Nephron (organoid): ENCODE results near the gene TAF8.

Source experiments
- H3K27ac Mint-ChIP-seq, 3 experiments: 2 replicates each; pipeline ENCODE4 v1.8.0; 2020; ENCODE audit warnings: mixed read lengths in 3 of 3, mild to moderate bottlenecking in 2 of 3, moderate library complexity in 1 of 3
- H3K27me3 Mint-ChIP-seq: 2 replicates; pipeline ENCODE4 v1.8.0; 2021; ENCODE audit warnings: low read depth, mild to moderate bottlenecking, moderate library complexity, mixed read lengths
- H3K36me3 Mint-ChIP-seq: 2 replicates; pipeline ENCODE4 v1.8.0; 2020; ENCODE audit warnings: low read depth, mixed read lengths
- H3K4me1 Mint-ChIP-seq: 2 replicates; pipeline ENCODE4 v1.8.0; 2020; ENCODE audit warnings: mixed read lengths
- H3K4me3 Mint-ChIP-seq, 3 experiments: 2 replicates each; pipeline ENCODE4 v1.8.0; 2020; ENCODE audit warnings: mild to moderate bottlenecking in 3 of 3, mixed read lengths in 3 of 3, moderate library complexity in 2 of 3
- H3K9me3 Mint-ChIP-seq: 2 replicates; pipeline ENCODE4 v1.8.0; 2020; ENCODE audit warnings: mixed read lengths
- CTCF ChIP-seq, 3 experiments: fragments of 200-600 bp; sonication (generic); IDR thresholded peaks; one replicate each; pipeline ENCODE4 v1.5.0; 2021; ENCODE audit warnings: antibody characterized with exemption in 3 of 3; ENCODE audit not compliant: unreplicated experiment in 3 of 3

TAF8 gene

GRCh38 chr6:42086046-42087035 lies 36.0 kb downstream of the TAF8 start:
- H3K27ac Mint-ChIP-seq, result no peak overlapping the region
- no peaks in the 10 kb centered on the region for H3K27me3 Mint-ChIP-seq
- no peaks in the 10 kb centered on the region for H3K9me3 Mint-ChIP-seq
- H3K36me3 Mint-ChIP-seq, result peaks cover 15% of the 10 kb centered on the region
- no peak overlapping the region for H3K4me3 Mint-ChIP-seq
- H3K4me1 Mint-ChIP-seq, result no peaks in the 10 kb centered on the region
- TF ChIP-seq CTCF (IDR thresholded peaks at IDR 0.05; ENCODE audit: unreplicated experiment in 3 of 3), result peak; percentile 6 to 19 (median 11)

GRCh38 chr6:42088101-42088591 lies 37.8 kb downstream of the TAF8 start:
- peaks cover 6% of the 10 kb centered on the region for H3K27me3 Mint-ChIP-seq
- no peaks in the 10 kb centered on the region for H3K9me3 Mint-ChIP-seq
- no peak overlapping the region for H3K4me3 Mint-ChIP-seq
- TF ChIP-seq CTCF (IDR thresholded peaks at IDR 0.05; ENCODE audit: unreplicated experiment in 3 of 3), result no peak
- H3K27ac Mint-ChIP-seq, result no peak overlapping the region
- peaks cover 6% of the 10 kb centered on the region for H3K36me3 Mint-ChIP-seq
- no peaks in the 10 kb centered on the region for H3K4me1 Mint-ChIP-seq

GRCh38 chr6:42090819-42091717 lies 40.7 kb downstream of the TAF8 start:
- Mint-ChIP-seq H3K4me1 (no peaks in the 10 kb centered on the region), H3K36me3 (no peaks in the 10 kb centered on the region), H3K27ac (peak overlapping the region in 1 of 3 experiments; percentile 22), H3K27me3 (peaks cover 15% of the 10 kb centered on the region), H3K4me3 (no peak overlapping the region), H3K9me3 (no peaks in the 10 kb centered on the region)
- no peak for TF ChIP-seq CTCF (IDR thresholded peaks at IDR 0.05; ENCODE audit: unreplicated experiment in 3 of 3)

- H3K36me3 Mint-ChIP-seq, result no peaks in the 10 kb centered on the region
- peaks cover 19% of the 10 kb centered on the region for H3K27me3 Mint-ChIP-seq
- no peaks in the 10 kb centered on the region for H3K4me1 Mint-ChIP-seq
- H3K4me3 Mint-ChIP-seq, result no peak overlapping the region
- H3K9me3 Mint-ChIP-seq, result no peaks in the 10 kb centered on the region
- H3K27ac Mint-ChIP-seq, result peak overlapping the region in 1 of 3 experiments; percentile 22
- no peak for TF ChIP-seq CTCF (IDR thresholded peaks at IDR 0.05; ENCODE audit: unreplicated experiment in 3 of 3)
These were observed 41.3 kb downstream of the TAF8 start for GRCh38 chr6:42091718-42092023.

DNA sequence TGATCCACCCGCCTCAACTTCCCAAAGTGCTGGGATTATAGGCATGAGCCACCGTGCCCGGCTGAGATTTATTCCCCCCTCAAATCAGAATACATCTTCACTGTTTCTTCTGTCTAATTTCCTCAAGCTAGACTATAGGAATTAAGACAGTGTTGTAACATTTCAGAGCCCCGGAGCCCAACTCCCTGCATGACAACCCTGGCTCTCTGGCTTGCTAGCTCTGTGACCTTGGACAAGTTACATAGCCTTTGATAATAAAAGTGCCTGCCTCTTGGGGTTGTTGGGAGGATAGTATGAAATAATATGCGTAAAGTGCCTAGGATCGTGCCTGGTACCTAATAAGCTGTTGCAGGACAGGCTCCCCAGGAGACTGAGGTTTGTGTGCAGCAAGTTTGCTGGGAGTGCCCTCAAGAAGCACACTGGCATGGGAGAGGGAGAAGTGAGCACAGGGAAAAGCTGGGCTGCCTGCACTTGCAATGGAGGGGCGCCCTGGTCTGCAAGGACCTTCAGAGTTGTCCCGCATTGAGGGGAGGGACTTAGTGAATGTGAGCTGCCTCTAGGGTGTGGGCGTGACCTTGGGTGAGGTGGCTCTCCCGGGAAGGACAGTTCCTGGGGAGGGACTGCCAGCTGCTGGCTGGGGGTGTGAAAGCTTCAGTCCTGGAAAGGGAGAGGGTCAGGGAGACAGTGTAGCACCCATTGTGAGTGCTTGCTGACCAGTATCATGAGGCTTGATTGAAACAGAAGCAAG lies 43.4 kb downstream of the TAF8 start:
- H3K27ac Mint-ChIP-seq, result no peak overlapping the region
- H3K9me3 Mint-ChIP-seq, result no peaks in the 10 kb centered on the region
- H3K27me3 Mint-ChIP-seq, result peaks cover 19% of the 10 kb centered on the region
- no peak overlapping the region for H3K4me3 Mint-ChIP-seq
- no peaks in the 10 kb centered on the region for H3K36me3 Mint-ChIP-seq
- peaks cover 1% of the 10 kb centered on the region for H3K4me1 Mint-ChIP-seq
- no peak for TF ChIP-seq CTCF (IDR thresholded peaks at IDR 0.05; ENCODE audit: unreplicated experiment in 3 of 3)
